ENCODE data around the gene PRKAB2.
"Not testable (repeated sequence)": the region's sequence is repeated elsewhere in the genome, so short reads cannot be mapped to it uniquely, and the experiment has no call there.

Gene PRKAB2

DNA sequence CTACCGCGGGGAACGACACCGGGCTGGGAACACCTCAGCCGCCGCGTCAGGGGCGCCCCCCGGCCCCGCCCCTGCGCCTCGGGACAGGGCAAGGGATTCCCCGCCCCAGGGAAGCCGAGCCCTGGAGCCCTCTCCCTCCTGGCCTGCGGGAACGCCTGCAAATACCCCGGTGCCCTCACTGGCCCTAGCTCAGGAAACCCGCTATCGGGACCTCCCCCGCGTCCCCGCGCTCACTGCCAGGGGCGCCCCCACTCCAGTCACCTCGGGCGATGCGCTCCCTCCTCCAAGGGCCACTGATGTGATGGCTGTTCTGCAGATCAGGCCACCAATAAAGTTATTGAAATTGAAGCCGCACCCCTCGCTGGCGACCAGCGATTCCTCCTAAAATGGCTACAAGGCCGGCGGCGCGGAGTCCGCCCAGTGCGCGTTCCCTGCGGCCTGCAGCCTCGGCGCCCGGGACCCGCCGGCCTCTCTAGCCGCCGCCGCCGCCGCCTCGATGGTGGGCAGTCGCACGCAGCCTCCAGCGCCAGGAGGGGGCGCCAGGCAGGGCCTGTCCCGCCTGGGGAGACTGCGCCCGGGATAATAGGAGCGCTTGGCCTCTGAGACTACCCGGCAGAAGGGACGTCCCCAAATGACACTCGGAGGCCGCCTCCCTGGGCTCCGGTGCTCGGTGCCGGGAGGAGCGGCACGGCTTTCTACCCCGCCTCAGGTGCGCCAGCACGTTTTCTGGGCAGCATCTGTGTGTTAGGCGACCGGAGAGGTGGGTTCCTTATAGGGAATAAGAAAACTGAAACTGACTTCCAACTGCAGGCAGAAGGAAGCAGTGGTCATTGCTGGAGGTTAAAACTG, at the start of gene PRKAB2:
TSS of gene PRKAB2 (minus strand) at position 303 of the 849 bp plus-strand sequence. CDS start 326 bp downstream, outside the sequence.
- peak; percentile 81 to 82 for DNase-seq (ENCODE audit: low read depth in 2 of 2)

- DNase-seq (ENCODE audit: low read depth in 2 of 2) = no peak
Observed at GRCh38 chr1:147218606-147219005, 46.3 kb upstream of the PRKAB2 start.

- DNase-seq (ENCODE audit: low read depth in 2 of 2) = no peak
Observed at GRCh38 chr1:147217141-147217540, 44.9 kb upstream of the PRKAB2 start.

GRCh38 chr1:147216124-147216523, 43.9 kb upstream of the PRKAB2 start:
- DNase-seq (ENCODE audit: low read depth in 2 of 2) = no peak

DNA sequence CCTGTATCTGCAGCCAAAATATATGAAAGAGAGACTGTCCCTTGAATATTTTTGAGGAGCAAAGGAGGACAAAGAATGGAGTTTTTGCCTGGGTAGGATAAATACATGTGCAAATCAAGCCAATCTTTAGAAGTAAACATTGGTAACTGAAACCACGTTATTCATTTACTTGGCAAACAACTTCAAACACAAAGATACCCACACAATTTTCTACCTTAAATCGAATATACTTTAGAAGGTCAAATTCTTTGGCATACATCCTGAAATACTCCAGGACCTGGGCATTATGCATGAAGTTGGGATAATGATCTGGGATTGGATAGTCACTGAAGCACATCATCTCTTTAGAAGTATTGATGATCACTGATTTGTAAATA, 43.3 kb upstream of the PRKAB2 start:
- no peak for DNase-seq (ENCODE audit: low read depth in 2 of 2)

GRCh38 chr1:147214842-147215539, 42.7 kb upstream of the PRKAB2 start:
- DNase-seq (ENCODE audit: low read depth in 2 of 2) = no peak

GRCh38 chr1:147214325-147214724, 42.1 kb upstream of the PRKAB2 start:
- DNase-seq (ENCODE audit: low read depth in 2 of 2) = no peak

DNA sequence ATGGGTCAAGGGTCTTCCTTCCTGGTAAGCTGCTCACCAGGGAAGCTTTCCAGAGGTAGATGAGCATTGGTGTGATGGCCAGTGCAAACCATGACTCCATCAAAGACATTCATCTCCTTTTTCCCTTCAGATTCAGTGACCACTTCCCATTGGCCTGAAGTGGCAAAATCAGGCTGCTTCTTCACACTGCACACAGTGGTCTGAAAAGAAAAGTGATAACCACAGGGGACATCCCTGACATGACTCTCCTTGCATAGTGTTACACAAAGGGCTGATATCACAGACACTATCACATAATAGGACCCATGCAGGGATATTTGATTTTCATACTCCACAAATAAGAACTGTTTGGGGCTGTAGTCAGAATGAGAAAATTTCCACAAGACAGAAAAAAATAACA, 41.0 kb upstream of the PRKAB2 start:
- DNase-seq (ENCODE audit: low read depth in 2 of 2) = no peak

DNA sequence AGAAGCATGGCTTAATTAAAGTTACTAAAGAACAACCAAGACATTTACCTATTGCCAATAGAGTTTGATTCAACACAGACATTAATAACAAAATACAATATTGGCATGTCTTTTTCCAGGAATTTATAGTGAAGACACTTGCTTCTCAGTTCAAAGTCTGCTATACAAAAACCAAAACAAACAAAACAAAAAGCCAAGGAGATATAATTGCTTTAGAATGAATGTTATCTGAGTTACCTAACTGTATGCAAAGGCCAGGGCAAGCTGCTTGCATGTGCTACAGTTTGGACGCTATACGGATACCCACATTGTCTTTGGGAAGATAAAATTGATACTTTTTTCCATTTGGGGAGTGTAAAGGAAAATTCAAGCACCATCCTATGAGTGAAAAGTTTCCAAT, 39.3 kb upstream of the PRKAB2 start:
- no peak for DNase-seq (ENCODE audit: low read depth in 2 of 2)

GRCh38 chr1:147210987-147211386, 38.7 kb upstream of the PRKAB2 start:
- no peak for DNase-seq (ENCODE audit: low read depth in 2 of 2)

- DNase-seq (ENCODE audit: low read depth in 2 of 2) = no peak
Observed at GRCh38 chr1:147209825-147210821, 37.9 kb upstream of the PRKAB2 start.

DNA sequence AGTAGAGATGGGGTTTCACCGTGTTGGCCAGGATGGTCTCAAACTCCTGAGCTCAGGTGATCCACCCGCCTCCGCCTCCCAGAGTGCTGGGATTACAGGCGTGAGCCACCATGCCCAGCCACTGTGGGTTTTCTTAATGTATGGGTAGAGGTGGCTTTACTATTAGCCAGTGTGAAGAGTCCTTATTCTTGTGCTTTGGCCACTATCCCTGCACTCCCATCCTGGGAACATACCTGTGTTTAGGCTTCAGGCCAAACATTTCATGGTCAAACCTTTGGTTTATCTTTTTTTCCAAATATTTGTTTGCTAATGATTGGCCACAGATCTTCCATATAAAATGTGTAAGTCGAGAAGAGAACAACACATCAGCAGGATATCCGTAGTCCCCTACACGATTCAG, 36.3 kb upstream of the PRKAB2 start:
- no peak for DNase-seq (ENCODE audit: low read depth in 2 of 2)

- DNase-seq (ENCODE audit: low read depth in 2 of 2) = no peak
Observed at GRCh38 chr1:147207192-147207591, 34.9 kb upstream of the PRKAB2 start.

GRCh38 chr1:147204080-147204479, 31.8 kb upstream of the PRKAB2 start:
- no peak for DNase-seq (ENCODE audit: low read depth in 2 of 2)

GRCh38 chr1:147202576-147202975, 30.3 kb upstream of the PRKAB2 start:
- DNase-seq (ENCODE audit: low read depth in 2 of 2) = no peak

DNA sequence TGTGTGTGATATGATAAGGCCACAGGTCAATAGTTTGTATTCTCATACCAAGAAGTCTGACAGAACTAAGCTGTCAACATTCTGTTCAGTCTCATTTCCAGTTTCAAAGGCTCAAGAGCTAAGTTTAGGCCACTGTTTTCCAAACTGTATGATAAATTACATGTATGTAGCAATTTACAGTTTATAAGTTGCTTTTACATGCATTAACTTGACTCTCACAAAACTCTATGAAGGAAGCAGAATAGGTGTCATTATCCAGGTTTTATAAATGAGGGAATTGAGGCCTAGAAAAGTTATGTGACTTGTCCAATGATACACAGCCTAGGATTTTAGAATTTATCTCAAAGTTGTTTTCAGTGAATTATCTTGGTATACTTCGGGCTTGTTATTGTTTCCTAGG, 29.5 kb upstream of the PRKAB2 start:
- no peak for DNase-seq (ENCODE audit: low read depth in 2 of 2)

DNA sequence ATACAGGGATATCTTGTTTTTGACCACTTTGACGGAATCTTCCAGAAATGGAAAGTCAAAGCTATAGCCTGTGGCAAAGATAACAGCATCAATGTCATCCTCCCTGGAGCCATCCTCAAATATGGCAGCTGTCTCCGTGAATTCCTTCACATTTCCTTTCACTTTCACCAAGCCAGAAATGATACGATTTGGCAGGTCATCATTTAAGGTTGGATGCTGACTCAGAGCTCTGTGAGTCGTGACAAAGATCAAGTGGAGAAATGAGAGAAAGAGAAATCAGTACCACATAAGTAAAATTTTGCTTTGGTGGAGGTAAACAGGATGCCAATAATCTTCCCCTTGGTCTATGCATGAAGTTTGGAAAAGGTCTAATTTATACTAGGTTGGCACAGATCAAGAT, 29.0 kb upstream of the PRKAB2 start:
- DNase-seq (ENCODE audit: low read depth in 2 of 2) = no peak

- not testable (repeated sequence) for DNase-seq (ENCODE audit: low read depth in 2 of 2)
Observed at GRCh38 chr1:147197324-147197723, 25.1 kb upstream of the PRKAB2 start.

DNA sequence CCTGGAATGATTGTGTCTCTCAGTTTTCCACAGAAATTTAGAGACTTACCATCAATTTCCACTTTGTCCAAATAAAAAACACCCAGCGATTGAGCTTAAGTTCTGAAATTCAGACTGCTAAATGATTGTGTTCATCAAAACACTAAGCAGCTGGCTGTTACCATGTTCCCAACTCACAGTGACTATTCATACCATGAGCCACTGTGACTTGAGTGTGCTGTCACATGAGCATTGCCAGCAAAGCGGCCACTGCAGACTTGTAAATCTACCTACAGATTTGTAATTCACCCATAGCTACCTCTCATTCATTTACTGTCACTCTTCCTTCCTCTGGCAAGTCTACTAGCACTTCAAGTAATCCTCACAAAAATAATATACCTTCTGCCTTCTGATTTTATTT, 17.2 kb upstream of the PRKAB2 start:
- DNase-seq (ENCODE audit: low read depth in 2 of 2) = no peak

DNA sequence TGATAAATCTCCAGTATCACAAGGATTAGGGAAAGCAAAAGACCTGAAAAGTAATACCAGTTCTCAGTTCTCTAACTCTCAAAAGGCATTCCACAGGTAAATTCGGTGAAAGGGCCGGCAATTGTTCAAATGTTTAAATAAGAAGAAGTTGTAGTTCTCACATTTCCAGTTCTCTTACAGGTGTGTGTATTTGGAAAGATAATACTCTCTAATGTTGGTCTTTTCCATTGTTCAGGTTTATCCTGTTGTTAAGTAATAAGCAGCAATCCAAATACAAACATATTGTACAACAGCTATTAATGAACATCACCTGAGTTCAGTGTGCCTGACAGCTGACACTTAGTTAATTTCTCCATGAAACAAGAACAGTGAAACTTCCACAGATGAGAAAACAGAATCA, 13.2 kb upstream of the PRKAB2 start:
- DNase-seq (ENCODE audit: low read depth in 2 of 2) = no peak

GRCh38 chr1:147177611-147178380, 5.5 kb upstream of the PRKAB2 start:
- DNase-seq (ENCODE audit: low read depth in 2 of 2) = no peak
